ENCODE results near the gene GFRA1.

GFRA1 gene

DNA sequence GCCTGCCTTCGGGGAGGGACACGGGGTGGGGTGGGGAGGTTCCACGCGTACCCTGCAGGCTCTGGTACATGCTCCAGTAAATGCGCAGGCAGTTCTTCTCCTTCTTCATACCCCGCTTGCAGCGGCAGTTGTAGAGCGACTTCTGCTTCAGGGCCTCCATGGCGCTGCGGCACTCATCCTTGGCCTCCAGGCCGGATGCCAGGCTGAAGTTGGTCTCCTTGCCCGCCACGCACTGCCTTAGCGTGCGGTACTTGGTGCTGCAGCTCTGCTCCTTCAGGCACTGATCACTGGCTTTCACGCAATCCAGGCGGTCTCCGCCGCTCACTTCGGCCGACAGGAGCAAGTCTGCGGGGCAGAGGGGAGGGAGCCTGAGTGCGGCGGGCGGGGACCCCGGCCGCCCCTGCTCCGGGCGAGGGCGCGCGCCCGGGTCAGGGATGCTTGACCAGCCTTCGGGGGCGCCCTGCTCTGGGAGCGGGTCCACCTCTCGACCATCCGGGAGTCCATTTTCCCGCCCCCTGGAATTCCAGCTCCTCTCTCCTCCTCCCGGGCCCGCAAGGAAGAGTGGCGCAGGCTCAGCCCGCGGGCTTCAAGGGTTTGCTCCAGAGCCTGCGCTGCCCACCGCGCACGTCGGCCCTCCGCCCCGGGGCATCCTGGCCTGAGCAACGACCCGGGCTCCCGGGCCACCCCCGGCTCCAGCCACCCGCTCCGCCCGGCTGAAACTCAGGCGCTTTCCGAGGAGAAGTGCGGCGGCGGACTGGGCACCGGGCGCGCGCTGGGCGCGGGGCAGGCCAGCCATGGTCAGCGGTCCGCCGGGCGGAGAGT lies 2.0 kb downstream of the GFRA1 start:
- DNase-seq: peak; percentile 15

DNA sequence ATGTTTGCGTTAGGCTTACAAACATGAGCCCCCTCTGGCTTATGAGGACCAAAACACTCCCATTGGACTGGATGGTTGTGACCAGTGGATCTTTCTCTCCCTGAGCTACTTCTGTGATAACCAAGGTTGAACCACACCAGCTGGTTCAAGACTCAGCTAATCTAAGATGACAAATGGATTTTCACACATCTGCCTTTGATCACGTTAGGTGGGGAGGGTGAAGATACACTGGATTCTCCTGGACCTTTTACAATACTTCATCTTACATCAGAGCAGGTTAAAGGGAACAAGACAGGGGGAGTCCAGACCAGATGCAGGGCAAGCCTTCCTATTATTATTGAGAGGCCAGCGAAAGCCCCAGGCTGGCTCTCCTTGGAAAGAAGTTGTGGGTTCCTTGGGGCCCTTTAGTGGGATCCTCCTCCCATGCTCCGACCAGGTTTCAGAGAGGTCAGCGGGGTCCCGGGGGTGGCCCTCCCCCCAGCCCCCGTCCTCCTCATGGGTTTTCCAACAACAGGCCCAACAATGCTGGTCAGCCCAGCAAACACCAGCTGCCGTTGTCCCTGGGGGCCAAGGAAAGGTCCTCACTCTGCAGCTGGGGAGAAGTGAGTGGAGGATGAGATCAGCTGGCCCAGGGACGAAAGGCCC lies 2.8 kb downstream of the GFRA1 start:
- no peak for DNase-seq

DNA sequence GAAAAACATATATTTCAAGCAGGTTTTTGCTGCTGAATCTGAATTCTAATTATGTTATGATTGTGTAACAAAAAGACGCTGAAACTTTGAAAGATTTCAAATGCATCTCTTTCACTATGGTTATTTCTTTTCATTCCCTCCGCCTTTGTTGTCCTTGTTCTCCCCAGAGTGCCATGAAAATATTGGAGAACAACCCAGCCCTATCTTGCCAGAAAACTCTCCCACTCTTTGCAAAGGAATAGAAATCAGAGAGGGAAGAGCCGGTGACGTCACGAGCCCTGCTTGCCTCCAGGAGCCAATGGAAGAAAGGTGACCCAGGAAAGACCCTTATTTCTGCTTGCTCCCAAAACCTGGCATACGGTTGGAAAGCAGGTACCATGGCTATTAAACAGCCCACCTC lies 3.4 kb downstream of the GFRA1 start:
- no peak for DNase-seq

GRCh38 chr10:116268976-116269375 lies 4.0 kb downstream of the GFRA1 start:
- no peak for DNase-seq

DNA sequence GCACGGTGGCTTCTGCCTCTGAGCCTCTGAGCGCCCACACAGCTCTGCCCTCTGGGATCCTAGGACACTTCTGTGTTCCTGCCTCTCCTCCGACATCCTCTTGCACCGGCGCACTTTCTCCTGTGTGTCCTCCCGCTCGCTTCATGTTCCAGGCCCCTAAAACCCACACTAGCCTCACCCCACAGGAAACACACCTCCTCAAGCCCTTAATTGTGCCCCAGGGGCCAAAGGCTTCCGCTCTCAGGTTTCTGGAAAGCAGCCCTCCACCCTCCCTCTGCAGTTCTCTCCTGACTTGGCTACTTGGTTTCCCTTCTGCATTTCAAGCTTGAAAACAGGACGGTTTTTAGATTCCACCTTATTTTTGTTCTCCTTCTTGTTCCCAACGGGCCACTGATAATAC lies 7.3 kb downstream of the GFRA1 start:
- no peak for DNase-seq

DNA sequence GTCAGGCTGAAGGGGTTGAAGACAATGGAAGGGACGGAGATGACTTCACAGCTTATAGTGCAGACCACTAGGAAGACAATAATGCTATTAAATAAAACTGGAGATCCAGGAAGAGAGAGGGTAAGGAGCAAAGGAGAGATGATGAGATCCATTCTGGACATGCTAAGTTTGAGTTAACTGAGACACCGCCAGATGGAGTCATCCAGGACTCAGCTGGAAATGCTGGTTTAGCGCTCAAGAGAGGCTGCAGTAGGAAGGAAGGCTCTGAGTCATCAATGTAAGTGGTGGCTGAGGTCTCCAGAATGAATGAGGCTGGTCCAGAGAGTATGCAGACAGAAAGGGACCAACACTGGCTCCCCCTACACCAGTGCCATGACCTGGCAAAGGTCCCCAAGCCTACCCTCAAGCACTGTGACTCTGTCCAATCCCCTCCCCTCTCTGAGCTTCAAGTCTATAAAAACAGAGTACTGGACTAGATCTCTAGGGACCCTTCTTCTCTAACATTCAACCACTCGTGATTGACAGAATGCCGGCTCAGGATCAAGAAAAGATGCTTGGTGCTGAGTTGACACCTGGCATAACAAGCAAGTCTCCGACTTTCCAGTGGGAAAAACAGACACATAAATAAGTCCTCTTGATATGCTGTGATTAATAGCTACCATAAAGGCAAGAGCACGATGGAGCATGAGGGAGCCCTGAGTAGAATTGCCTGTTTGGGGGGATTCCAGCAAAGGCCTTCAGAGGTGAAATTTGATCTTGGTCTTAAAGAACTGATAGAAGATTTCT lies 8.9 kb downstream of the GFRA1 start:
- peak; percentile 52 for DNase-seq

DNA sequence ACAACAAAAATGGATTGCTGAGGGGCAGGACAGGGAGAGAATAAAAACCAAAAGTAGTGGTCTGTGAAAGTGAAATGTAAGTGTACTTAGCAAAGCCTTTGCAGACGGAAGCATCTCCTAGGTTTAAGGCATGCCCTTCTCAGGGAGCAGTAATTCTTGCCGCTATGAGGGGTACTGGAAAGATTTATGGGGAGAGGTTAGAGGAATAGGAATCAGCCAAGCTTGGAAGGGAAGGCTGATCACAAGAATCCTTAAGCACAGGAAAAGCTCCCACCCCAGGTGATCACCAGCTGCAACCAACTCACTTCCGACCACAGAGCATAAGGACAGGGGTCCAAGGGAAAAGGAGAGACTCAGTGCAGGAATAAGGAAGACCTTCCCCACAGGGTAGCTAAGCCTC lies 10.3 kb downstream of the GFRA1 start:
- DNase-seq: no peak

GRCh38 chr10:116260599-116260998 lies 12.4 kb downstream of the GFRA1 start:
- no peak for DNase-seq

- DNase-seq: no peak
Observed at GRCh38 chr10:116259638-116260037, 13.4 kb downstream of the GFRA1 start.

DNA sequence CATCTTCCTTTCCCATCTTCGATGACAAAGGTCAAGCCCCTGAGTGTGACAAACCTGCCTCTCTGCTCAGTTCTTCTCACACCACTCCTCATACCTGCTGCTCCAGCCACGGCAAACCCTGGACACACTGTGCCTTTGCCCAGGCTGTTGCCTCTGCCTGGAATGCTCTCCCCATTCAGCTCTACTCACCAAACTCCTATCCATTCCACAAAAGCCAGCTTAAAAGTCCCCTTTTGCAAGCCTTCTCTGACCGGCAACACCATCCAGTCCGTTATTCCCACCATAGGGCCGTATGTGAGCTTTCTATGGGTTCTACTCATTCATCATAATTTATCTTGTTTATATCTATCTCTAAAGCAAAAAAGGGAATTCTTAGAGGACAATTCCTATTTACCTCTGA lies 15.2 kb downstream of the GFRA1 start:
- DNase-seq: no peak

- DNase-seq: no peak
Observed at GRCh38 chr10:116256752-116257259, 16.2 kb downstream of the GFRA1 start.

DNA sequence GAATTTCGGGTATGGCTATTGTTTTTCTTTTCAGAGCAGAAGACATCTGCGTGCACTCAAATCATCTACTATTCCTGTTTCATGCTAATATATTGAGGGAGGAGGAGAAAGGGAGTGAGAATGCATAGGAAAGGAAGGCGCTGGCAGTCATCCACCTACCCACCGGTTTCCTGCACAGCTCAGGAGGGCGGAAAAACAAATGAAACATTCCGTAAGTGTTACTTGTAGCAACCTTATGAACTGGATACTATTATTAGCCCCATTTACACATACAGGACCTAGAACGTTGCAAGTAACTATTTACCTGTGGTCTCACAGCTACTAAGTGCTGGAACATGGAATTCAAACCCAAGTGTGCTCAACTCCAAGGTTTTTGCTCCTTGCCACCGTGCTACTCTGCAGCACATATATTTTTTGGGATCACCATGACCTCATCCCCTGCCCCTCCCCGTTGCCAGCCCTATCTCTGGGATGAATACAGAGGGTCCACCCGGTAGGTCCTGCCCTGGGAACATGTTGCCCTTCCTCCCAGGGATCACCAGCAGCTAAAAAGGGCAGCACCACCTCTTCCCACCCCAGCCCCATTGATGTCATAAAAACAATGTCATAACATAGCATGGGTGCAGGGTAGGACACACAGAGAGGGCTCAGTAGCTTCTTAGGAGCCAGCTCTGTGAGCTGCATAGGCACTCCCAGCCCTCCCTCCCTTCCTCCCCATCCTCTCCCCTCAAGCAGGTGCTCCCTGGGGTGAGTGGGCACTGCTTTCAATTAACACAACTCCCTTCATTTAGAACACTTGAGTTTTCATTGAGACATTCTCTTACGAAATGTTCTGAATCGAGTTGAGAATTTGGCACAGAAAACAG lies 16.9 kb downstream of the GFRA1 start:
- DNase-seq: peak; percentile 17

GRCh38 chr10:116254422-116255155 lies 18.4 kb downstream of the GFRA1 start:
- DNase-seq: peak; percentile 63

DNA sequence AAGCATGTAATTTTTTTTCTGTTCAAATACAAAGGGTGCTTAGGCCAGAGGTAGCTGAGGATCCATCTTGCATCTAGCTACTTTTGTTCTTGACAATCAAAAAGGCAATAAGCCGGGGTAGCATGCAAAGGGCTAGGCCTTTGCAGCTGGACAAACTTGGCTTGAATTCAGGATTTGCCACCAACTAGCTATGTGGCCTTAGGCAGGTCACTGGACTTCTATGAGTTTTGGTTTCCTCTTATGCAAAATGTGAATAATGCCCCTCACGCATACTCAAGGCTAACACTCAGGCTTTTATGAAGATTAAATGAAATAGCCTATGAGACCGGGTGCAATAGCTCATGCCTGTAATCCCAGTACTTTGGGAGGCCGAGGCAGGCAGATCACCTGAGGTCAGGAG lies 19.3 kb downstream of the GFRA1 start:
- no peak for DNase-seq

GRCh38 chr10:116251602-116252395 lies 21.2 kb downstream of the GFRA1 start:
- no peak for DNase-seq

DNA sequence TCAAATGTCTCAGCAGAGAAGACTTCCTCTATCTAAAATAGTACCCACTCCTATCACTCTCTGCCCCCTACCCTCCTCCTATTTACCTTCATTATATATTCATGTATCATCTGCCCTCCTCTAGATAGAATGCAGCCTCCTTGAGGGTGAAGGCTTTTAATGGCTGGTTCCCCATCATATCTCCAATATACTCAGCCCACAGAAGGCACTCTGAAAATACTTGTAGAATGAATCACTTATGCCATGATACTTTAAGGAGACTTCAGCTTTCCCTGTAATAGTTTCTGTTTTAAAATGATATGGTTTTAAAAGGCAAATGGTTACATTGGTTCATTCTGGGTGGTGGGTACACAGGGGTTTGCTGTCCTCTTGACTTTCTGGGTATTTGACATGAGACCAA lies 25.3 kb downstream of the GFRA1 start:
- DNase-seq: peak; percentile 37

DNA sequence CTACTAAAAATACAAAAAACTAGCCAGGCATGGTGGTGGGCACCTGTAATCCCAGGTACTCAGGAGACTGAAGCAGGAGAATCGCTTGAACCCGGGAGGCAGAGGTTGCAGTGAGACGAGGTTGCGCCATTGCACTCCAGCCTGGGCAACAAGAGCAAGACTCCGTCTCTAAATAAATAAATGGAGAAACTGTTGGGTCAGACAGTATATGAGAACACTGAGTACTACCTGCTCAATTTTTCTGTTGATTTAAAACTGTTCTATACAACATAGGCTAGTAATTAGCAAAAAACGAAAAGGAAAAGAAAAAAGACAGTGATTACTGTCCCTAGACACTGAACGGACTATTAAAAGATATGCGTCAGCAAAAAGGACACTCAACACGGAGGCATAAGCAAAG lies 26.7 kb downstream of the GFRA1 start:
- DNase-seq: no peak

- DNase-seq: no peak
Observed at GRCh38 chr10:116245156-116245555, 27.9 kb downstream of the GFRA1 start.

DNA sequence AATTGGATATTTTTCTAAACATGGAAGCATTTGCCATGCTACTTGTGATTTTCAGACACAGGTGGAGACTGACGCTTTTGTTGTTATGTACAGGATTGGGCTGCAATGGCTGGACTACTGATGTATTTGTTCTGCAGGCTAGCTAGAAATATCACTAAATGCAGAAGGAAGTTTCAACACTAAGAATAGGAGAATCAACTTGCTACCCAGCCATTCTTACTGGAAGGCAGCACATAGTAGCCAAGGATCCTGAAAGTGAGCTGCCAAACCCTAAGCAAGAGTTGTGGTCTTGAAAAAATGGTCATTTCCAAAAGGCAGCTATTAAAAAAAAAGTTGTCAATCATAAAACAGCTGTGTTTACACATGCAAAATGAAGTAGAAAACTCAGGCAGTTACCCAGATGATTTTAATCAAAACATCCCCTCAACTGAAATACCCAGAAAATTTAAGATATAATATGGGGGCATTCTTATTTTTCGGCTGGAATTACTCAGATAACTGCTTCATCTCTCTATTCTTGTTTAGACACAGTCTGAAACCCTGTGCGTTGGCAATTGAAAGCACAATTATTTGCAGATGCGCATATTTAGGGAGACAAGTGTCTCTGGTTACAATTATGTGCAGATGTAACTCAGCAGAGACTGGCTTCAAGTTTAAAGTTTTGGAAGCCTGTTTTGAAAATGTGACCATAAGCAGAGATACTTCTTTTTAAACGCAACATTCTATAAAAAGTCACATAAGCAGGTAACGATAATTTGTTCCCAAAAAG lies 31.2 kb downstream of the GFRA1 start:
- DNase-seq: peak; percentile 51

- DNase-seq: no peak
Observed at GRCh38 chr10:116241085-116241484, 31.9 kb downstream of the GFRA1 start.

Measured in fibroblast of skin of scalp (primary cell).